ENCODE measurements around the gene BRD8. TPM values are rescaled to one million over a fixed set of nuclear protein-coding genes. Genes with fewer than 3 reads are reported as not detected.
"Not testable (repeated sequence)": the region's sequence is repeated elsewhere in the genome, so short reads cannot be mapped to it uniquely, and the experiment has no call there.

BRD8 gene
- 54.6 and 62.0 TPM in 2 replicates for total RNA-seq

GRCh38 chr5:138178516-138179276 is at the start of gene BRD8, which contains the start of gene KIF20A:
Gene BRD8, minus strand, starts transcription at chr5:138178630. Its CDS starts 16 bp downstream, at chr5:138178614.
Gene KIF20A, plus strand, starts transcription at chr5:138179112. Its CDS starts 569 bp downstream, at chr5:138179681.
- intact Hi-C loops (cut with micrococcal nuclease), result loop anchor here (1.0 kb wide), 9 partner anchors 35 to 397 kb away; partner anchors contain the start of genes CDC23, CDC25C, EGR1 and ETF1

- intact Hi-C loops (cut with micrococcal nuclease), result no loop called here
Observed at GRCh38 chr5:138226910-138227309, 48.5 kb upstream of the BRD8 start.

- intact Hi-C loops (cut with micrococcal nuclease), result no loop called here
Observed at GRCh38 chr5:138224712-138225111, 46.3 kb upstream of the BRD8 start.

GRCh38 chr5:138223532-138223931 is 45.1 kb upstream of the BRD8 start:
- intact Hi-C loops (cut with micrococcal nuclease), result no loop called here

- intact Hi-C loops (cut with micrococcal nuclease), result no loop called here
Observed at GRCh38 chr5:138216799-138217198, 38.4 kb upstream of the BRD8 start.

GRCh38 chr5:138213161-138214029 is 35.0 kb upstream of the BRD8 start, which contains the start of gene CDC23:
Gene CDC23, minus strand, starts transcription at chr5:138213323. Its CDS starts 11 bp downstream, at chr5:138213312.
- intact Hi-C loops (cut with micrococcal nuclease), result loop anchor here (1.0 to 2.0 kb wide), 5 partner anchors 35 to 330 kb away; partner anchors contain the start of genes BRD8, CDC25C, ETF1 and KDM3B

- intact Hi-C loops (cut with micrococcal nuclease), result loop anchor here (1.0 to 2.0 kb wide), 5 partner anchors 34 to 331 kb away; partner anchors contain the start of genes BRD8, CDC25C, ETF1 and KDM3B
Observed at GRCh38 chr5:138212828-138213160, 34.4 kb upstream of the BRD8 start.

GRCh38 chr5:138210985-138211384 is 32.6 kb upstream of the BRD8 start:
- intact Hi-C loops (cut with micrococcal nuclease), result no loop called here

- intact Hi-C loops (cut with micrococcal nuclease), result not testable (repeated sequence)
Observed at GRCh38 chr5:138193859-138194258, 15.4 kb upstream of the BRD8 start.

- intact Hi-C loops (cut with micrococcal nuclease), result no loop called here
Observed at GRCh38 chr5:138192826-138193225, 14.4 kb upstream of the BRD8 start.

- intact Hi-C loops (cut with micrococcal nuclease), result no loop called here
Observed at GRCh38 chr5:138188626-138189025, 10.2 kb upstream of the BRD8 start.

GRCh38 chr5:138186002-138186447 is 7.6 kb upstream of the BRD8 start:
- intact Hi-C loops (cut with micrococcal nuclease), result no loop called here

- intact Hi-C loops (cut with micrococcal nuclease), result no loop called here
Observed at GRCh38 chr5:138182808-138183207, 4.4 kb upstream of the BRD8 start.

GRCh38 chr5:138180841-138181240 is 2.4 kb upstream of the BRD8 start:
- intact Hi-C loops (cut with micrococcal nuclease), result loop anchor here (1.0 kb wide), 4 partner anchors 102 to 322 kb away; no protein-coding TSS in a partner anchor

- intact Hi-C loops (cut with micrococcal nuclease), result loop anchor here (1.0 kb wide), 4 partner anchors 103 to 323 kb away; no protein-coding TSS in a partner anchor
Observed at GRCh38 chr5:138180183-138180782, 1.9 kb upstream of the BRD8 start.

- intact Hi-C loops (cut with micrococcal nuclease), result loop anchor here (1.0 kb wide), 2 partner anchors 147 to 286 kb away; partner anchors contain the start of gene EGR1
Observed at GRCh38 chr5:138179277-138179857, 937 bp upstream of the BRD8 start.

- intact Hi-C loops (cut with micrococcal nuclease), result loop anchor here (1.0 kb wide), 7 partner anchors 35 to 397 kb away; partner anchors contain the start of genes CDC23, CDC25C, ETF1 and HSPA9
Observed at GRCh38 chr5:138177941-138178515, 402 bp downstream of the BRD8 start.

GRCh38 chr5:138170299-138170698 is 8.1 kb downstream of the BRD8 start:
- intact Hi-C loops (cut with micrococcal nuclease), result no loop called here

- intact Hi-C loops (cut with micrococcal nuclease), result no loop called here
Observed at GRCh38 chr5:138169124-138169523, 9.3 kb downstream of the BRD8 start.

GRCh38 chr5:138163721-138164120 is 14.7 kb downstream of the BRD8 start:
- intact Hi-C loops (cut with micrococcal nuclease), result no loop called here
